ENCODE data around the gene DKK2. TPM values are rescaled to one million over a fixed set of nuclear protein-coding genes. Genes with fewer than 3 reads are reported as not detected.

The DKK2 gene
- total RNA-seq, 1 donor from 2014 or later: not detected

- no peak for DNase-seq
- Mint-ChIP-seq H3K4me3 (peak overlapping the region; percentile 84), H3K27me3 (peaks cover 61% of the 10 kb centered on the region), H3K36me3 (ENCODE audit: low read depth) (no peaks in the 10 kb centered on the region), H3K4me1 (peaks cover 23% of the 10 kb centered on the region), H3K9me3 (peaks cover 6% of the 10 kb centered on the region), H3K27ac (peak overlapping the region; percentile 62)
- intact Hi-C loops (cut with micrococcal nuclease): no loop called here
Observed at GRCh38 chr4:107036584-107037198, 578 bp upstream of the DKK2 start.

- Mint-ChIP-seq H3K4me1 (peaks cover 23% of the 10 kb centered on the region), H3K27me3 (peaks cover 60% of the 10 kb centered on the region), H3K4me3 (peak overlapping the region; percentile 84), H3K9me3 (peaks cover 6% of the 10 kb centered on the region), H3K27ac (no peak overlapping the region), H3K36me3 (ENCODE audit: low read depth) (no peaks in the 10 kb centered on the region)
- intact Hi-C loops (cut with micrococcal nuclease): no loop called here
- DNase-seq: peak; percentile 55
Observed at GRCh38 chr4:107034996-107035818, 906 bp downstream of the DKK2 start.

GRCh38 chr4:107034091-107034995 lies 1.8 kb downstream of the DKK2 start:
- peak overlapping the region; percentile 84 for H3K4me3 Mint-ChIP-seq
- H3K9me3 Mint-ChIP-seq: peaks cover 6% of the 10 kb centered on the region
- H3K27ac Mint-ChIP-seq: no peak overlapping the region
- intact Hi-C loops (cut with micrococcal nuclease): no loop called here
- peak; percentile 56 for DNase-seq
- peaks cover 23% of the 10 kb centered on the region for H3K4me1 Mint-ChIP-seq
- H3K27me3 Mint-ChIP-seq: peaks cover 58% of the 10 kb centered on the region
- no peaks in the 10 kb centered on the region for H3K36me3 Mint-ChIP-seq (ENCODE audit: low read depth)

- intact Hi-C loops (cut with micrococcal nuclease): no loop called here
- no peaks in the 10 kb centered on the region for H3K9me3 Mint-ChIP-seq
- H3K27ac Mint-ChIP-seq: no peak overlapping the region
- H3K4me1 Mint-ChIP-seq: no peaks in the 10 kb centered on the region
- peaks cover under 1% of the 10 kb centered on the region for H3K27me3 Mint-ChIP-seq
- H3K4me3 Mint-ChIP-seq: no peak overlapping the region
- H3K36me3 Mint-ChIP-seq (ENCODE audit: low read depth): no peaks in the 10 kb centered on the region
- DNase-seq: no peak
Observed at GRCh38 chr4:107027379-107027778, 8.7 kb downstream of the DKK2 start.

GRCh38 chr4:107018344-107018735 lies 17.8 kb downstream of the DKK2 start:
- DNase-seq: no peak
- intact Hi-C loops (cut with micrococcal nuclease): no loop called here
- no peaks in the 10 kb centered on the region for H3K36me3 Mint-ChIP-seq (ENCODE audit: low read depth)
- H3K9me3 Mint-ChIP-seq: no peaks in the 10 kb centered on the region
- no peaks in the 10 kb centered on the region for H3K4me1 Mint-ChIP-seq
- no peak overlapping the region for H3K27ac Mint-ChIP-seq
- no peaks in the 10 kb centered on the region for H3K27me3 Mint-ChIP-seq
- H3K4me3 Mint-ChIP-seq: no peak overlapping the region

- H3K27ac Mint-ChIP-seq: no peak overlapping the region
- H3K27me3 Mint-ChIP-seq: no peaks in the 10 kb centered on the region
- H3K9me3 Mint-ChIP-seq: no peaks in the 10 kb centered on the region
- H3K36me3 Mint-ChIP-seq (ENCODE audit: low read depth): no peaks in the 10 kb centered on the region
- DNase-seq: no peak
- intact Hi-C loops (cut with micrococcal nuclease): no loop called here
- H3K4me1 Mint-ChIP-seq: no peaks in the 10 kb centered on the region
- H3K4me3 Mint-ChIP-seq: no peak overlapping the region
Observed at GRCh38 chr4:107017443-107018343, 18.4 kb downstream of the DKK2 start.

GRCh38 chr4:107011312-107011711 lies 24.8 kb downstream of the DKK2 start:
- Mint-ChIP-seq H3K9me3 (no peaks in the 10 kb centered on the region), H3K27ac (no peak overlapping the region), H3K36me3 (ENCODE audit: low read depth) (no peaks in the 10 kb centered on the region), H3K27me3 (no peaks in the 10 kb centered on the region), H3K4me1 (no peaks in the 10 kb centered on the region), H3K4me3 (no peak overlapping the region)
- intact Hi-C loops (cut with micrococcal nuclease): no loop called here
- DNase-seq: no peak

GRCh38 chr4:107009196-107009968 lies 26.7 kb downstream of the DKK2 start:
- DNase-seq: no peak
- no peaks in the 10 kb centered on the region for H3K36me3 Mint-ChIP-seq (ENCODE audit: low read depth)
- H3K27ac Mint-ChIP-seq: no peak overlapping the region
- intact Hi-C loops (cut with micrococcal nuclease): no loop called here
- H3K27me3 Mint-ChIP-seq: no peaks in the 10 kb centered on the region
- H3K4me3 Mint-ChIP-seq: no peak overlapping the region
- no peaks in the 10 kb centered on the region for H3K9me3 Mint-ChIP-seq
- no peaks in the 10 kb centered on the region for H3K4me1 Mint-ChIP-seq

- intact Hi-C loops (cut with micrococcal nuclease): no loop called here
- DNase-seq: no peak
- no peaks in the 10 kb centered on the region for H3K4me1 Mint-ChIP-seq
- no peaks in the 10 kb centered on the region for H3K27me3 Mint-ChIP-seq
- no peaks in the 10 kb centered on the region for H3K9me3 Mint-ChIP-seq
- no peak overlapping the region for H3K27ac Mint-ChIP-seq
- no peak overlapping the region for H3K4me3 Mint-ChIP-seq
- no peaks in the 10 kb centered on the region for H3K36me3 Mint-ChIP-seq (ENCODE audit: low read depth)
Observed at GRCh38 chr4:107008115-107008514, 28.0 kb downstream of the DKK2 start.

GRCh38 chr4:107006218-107006617 lies 29.9 kb downstream of the DKK2 start:
- Mint-ChIP-seq H3K9me3 (no peaks in the 10 kb centered on the region), H3K36me3 (ENCODE audit: low read depth) (no peaks in the 10 kb centered on the region), H3K27ac (no peak overlapping the region), H3K4me1 (no peaks in the 10 kb centered on the region), H3K27me3 (no peaks in the 10 kb centered on the region), H3K4me3 (no peak overlapping the region)
- DNase-seq: no peak
- intact Hi-C loops (cut with micrococcal nuclease): no loop called here

- intact Hi-C loops (cut with micrococcal nuclease): no loop called here
- H3K4me3 Mint-ChIP-seq: no peak overlapping the region
- no peaks in the 10 kb centered on the region for H3K27me3 Mint-ChIP-seq
Observed at GRCh38 chr4:106996490-106996889, 39.6 kb downstream of the DKK2 start.

GRCh38 chr4:106993827-106994226 lies 42.3 kb downstream of the DKK2 start:
- Mint-ChIP-seq H3K27me3 (no peaks in the 10 kb centered on the region), H3K36me3 (ENCODE audit: low read depth) (no peaks in the 10 kb centered on the region), H3K4me3 (no peak overlapping the region), H3K4me1 (no peaks in the 10 kb centered on the region), H3K9me3 (no peaks in the 10 kb centered on the region), H3K27ac (no peak overlapping the region)
- DNase-seq: no peak
- intact Hi-C loops (cut with micrococcal nuclease): no loop called here

More at GRCh38 chr4:106996490-106996889, 39.6 kb downstream of the DKK2 start:
- H3K4me1 Mint-ChIP-seq: no peaks in the 10 kb centered on the region
- no peaks in the 10 kb centered on the region for H3K36me3 Mint-ChIP-seq (ENCODE audit: low read depth)
- H3K9me3 Mint-ChIP-seq: no peaks in the 10 kb centered on the region
- no peak for DNase-seq
- no peak overlapping the region for H3K27ac Mint-ChIP-seq
